Neural cell (in vitro differentiated cells): ENCODE results near the gene PXDN. TPM values are rescaled to one million over a fixed set of nuclear protein-coding genes. Genes with fewer than 3 reads are reported as not detected.

Experiments used
- H2AFZ ChIP-seq: fragments of 200-600, 300-800 bp; sonication (generic), shearing (Covaris generic); 2 replicates; pipeline ENCODE4 v1.6.0; 2014; ENCODE audit warnings: low read depth, mild to moderate bottlenecking, antibody characterized with exemption, low read length, moderate library complexity
- H3F3A ChIP-seq: fragments of 200-600 bp; shearing (Covaris generic); 2 replicates; pipeline ENCODE4 v1.6.1; 2016; ENCODE audit warnings: mild to moderate bottlenecking, moderate library complexity, mixed read lengths, antibody characterized with exemption, low read length; ENCODE audit not compliant: insufficient read depth, poor library complexity, severe bottlenecking
- H3K27ac ChIP-seq: fragments of 200-600, 300-800 bp; sonication (generic), shearing (Covaris generic); 2 replicates; pipeline ENCODE4 v1.5.1; 2014; ENCODE audit warnings: mild to moderate bottlenecking, low read length, moderate library complexity
- H3K27me3 ChIP-seq: fragments of 300-800, 200-600 bp; sonication (generic), shearing (Covaris generic); 2 replicates; pipeline ENCODE4 v1.6.0; 2014; ENCODE audit warnings: mild to moderate bottlenecking, low read depth, low read length, moderate library complexity; ENCODE audit not compliant: insufficient read depth
- H3K36me3 ChIP-seq: fragments of 300-800, 200-600 bp; sonication (generic), shearing (Covaris generic); 2 replicates; pipeline ENCODE4 v1.5.1; 2014; ENCODE audit warnings: mild to moderate bottlenecking, antibody characterized with exemption, low read length, moderate library complexity; ENCODE audit not compliant: insufficient read depth
- H3K4me2 ChIP-seq: fragments of 300-800, 200-600 bp; sonication (generic), shearing (Covaris generic); 2 replicates; pipeline ENCODE4 v1.6.0; 2014; ENCODE audit warnings: mild to moderate bottlenecking, low read length
- H3K4me3 ChIP-seq: fragments of 300-800, 200-600 bp; sonication (generic), shearing (Covaris generic); 2 replicates; pipeline ENCODE4 v1.5.1; 2014; ENCODE audit warnings: mild to moderate bottlenecking, low read length, moderate library complexity
- H3K79me2 ChIP-seq: fragments of 200-600 bp; shearing (Covaris generic); replicated peaks from 2 replicates; pipeline ENCODE4 v1.6.0; 2014; ENCODE audit warnings: mild to moderate bottlenecking, low read length, moderate library complexity; ENCODE audit not compliant: insufficient read depth
- H3K9ac ChIP-seq: fragments of 300-800, 200-600 bp; sonication (generic), shearing (Covaris generic); 2 replicates; pipeline ENCODE4 v1.6.1; 2016; ENCODE audit warnings: mild to moderate bottlenecking, low read length, mixed read lengths
- H3K9me2 ChIP-seq: fragments of 200-600 bp; shearing (Covaris generic); 2 replicates; pipeline ENCODE4 v1.6.1; 2016; ENCODE audit warnings: mild to moderate bottlenecking, low read length, mixed read lengths; ENCODE audit not compliant: insufficient read depth
- H3K9me3 ChIP-seq: fragments of 200-600, 300-800 bp; sonication (generic), shearing (Covaris generic); 2 replicates; pipeline ENCODE4 v1.6.1; 2016; ENCODE audit warnings: mild to moderate bottlenecking, mixed run types, low read length, moderate library complexity, mixed read lengths
- H4K20me1 ChIP-seq: fragments of 200-600 bp; shearing (Covaris generic); 2 replicates; pipeline ENCODE4 v1.6.1; 2016; ENCODE audit warnings: mild to moderate bottlenecking, mixed run types; ENCODE audit not compliant: insufficient read depth
- EP300 ChIP-seq: fragments of 450-650 bp; conservative IDR thresholded peaks from 2 replicates; pipeline ENCODE4 v1.6.1; 2014; ENCODE audit warnings: antibody characterized with exemption, mild to moderate bottlenecking, moderate library complexity; ENCODE audit not compliant: poor library complexity, severe bottlenecking
- EZH2 ChIP-seq: fragments of 200-600, 300-800 bp; shearing (Covaris generic), sonication (generic); IDR thresholded peaks from 2 replicates; pipeline ENCODE4 v1.6.1; 2014; ENCODE audit warnings: antibody characterized with exemption, low read length, borderline replicate concordance, mild to moderate bottlenecking; ENCODE audit not compliant: insufficient read depth, poor library complexity, severe bottlenecking
- MXI1 ChIP-seq: fragments of 450-650 bp; conservative IDR thresholded peaks from 2 replicates; pipeline ENCODE4 v1.6.1; 2014; ENCODE audit warnings: antibody characterized with exemption, mild to moderate bottlenecking; ENCODE audit not compliant: poor library complexity, severe bottlenecking
- POLR2AphosphoS5 ChIP-seq: IDR thresholded peaks from 2 replicates; pipeline ENCODE4 v1.6.1; 2012
- RAD21 ChIP-seq: fragments of 450-650 bp; conservative IDR thresholded peaks from 2 replicates; pipeline ENCODE4 v1.6.1; 2014; ENCODE audit warnings: antibody characterized with exemption, mild to moderate bottlenecking, moderate library complexity
- SMC3 ChIP-seq: fragments of 450-650 bp; conservative IDR thresholded peaks from 2 replicates; pipeline ENCODE4 v1.6.1; 2014; ENCODE audit warnings: antibody characterized with exemption, mild to moderate bottlenecking, moderate library complexity; ENCODE audit not compliant: poor library complexity
- TAF1 ChIP-seq: IDR thresholded peaks from 2 replicates; pipeline ENCODE4 v1.6.1; 2012; ENCODE audit warnings: low read depth
- polyA plus RNA-seq: library from polyadenylated mRNA; depleted of rRNA; stranded (reverse); fragments of >200 nt; gene quantifications from 2 replicates; pipeline ENCODE4 v1.2.3, GENCODE V29; 2014
- TF ChIP-seq, protein P1 (sequence below): fragments of 450-650 bp; IDR thresholded peaks from 2 replicates; pipeline ENCODE4 v1.5.1; 2014; ENCODE audit warnings: antibody characterized with exemption, mild to moderate bottlenecking, moderate library complexity; ENCODE audit not compliant: poor library complexity, severe bottlenecking
- TF ChIP-seq, protein P2 (sequence below): IDR thresholded peaks from 2 replicates; pipeline ENCODE4 v1.6.1; 2012; ENCODE audit warnings: borderline replicate concordance

The PXDN gene
- polyA plus RNA-seq, 1 donor from 2014 or later = 181 TPM

DNA sequence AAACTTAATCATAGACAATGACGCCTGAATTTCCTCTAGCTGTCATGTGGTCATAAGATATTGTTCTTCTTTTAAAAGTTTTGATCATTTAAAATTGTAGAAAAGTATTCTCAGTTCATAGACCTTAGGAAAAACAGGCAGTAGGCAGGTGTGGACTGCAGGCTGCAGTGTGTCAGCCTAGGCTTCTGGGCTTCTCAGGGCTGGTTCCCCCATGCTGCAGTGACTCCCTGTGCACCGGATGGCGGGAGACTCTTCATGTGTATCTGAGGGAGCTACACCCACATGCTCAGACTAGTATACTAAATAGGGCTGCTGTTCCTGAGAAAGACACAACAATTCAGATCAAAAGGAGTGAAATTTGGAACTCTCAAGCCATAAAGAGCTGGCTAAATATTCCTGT, 72.4 kb downstream of the PXDN start:
- H3K9ac ChIP-seq = no peak overlapping the region
- H3K27ac ChIP-seq = no peak overlapping the region
- no peak overlapping the region for H3K4me2 ChIP-seq
- no peak for TF ChIP-seq POLR2AphosphoS5
- TF ChIP-seq TAF1 = no peak
- no peak for TF ChIP-seq EZH2
- no peak for TF ChIP-seq EP300
- TF ChIP-seq SMC3 = no peak
- TF ChIP-seq, protein P1, sequence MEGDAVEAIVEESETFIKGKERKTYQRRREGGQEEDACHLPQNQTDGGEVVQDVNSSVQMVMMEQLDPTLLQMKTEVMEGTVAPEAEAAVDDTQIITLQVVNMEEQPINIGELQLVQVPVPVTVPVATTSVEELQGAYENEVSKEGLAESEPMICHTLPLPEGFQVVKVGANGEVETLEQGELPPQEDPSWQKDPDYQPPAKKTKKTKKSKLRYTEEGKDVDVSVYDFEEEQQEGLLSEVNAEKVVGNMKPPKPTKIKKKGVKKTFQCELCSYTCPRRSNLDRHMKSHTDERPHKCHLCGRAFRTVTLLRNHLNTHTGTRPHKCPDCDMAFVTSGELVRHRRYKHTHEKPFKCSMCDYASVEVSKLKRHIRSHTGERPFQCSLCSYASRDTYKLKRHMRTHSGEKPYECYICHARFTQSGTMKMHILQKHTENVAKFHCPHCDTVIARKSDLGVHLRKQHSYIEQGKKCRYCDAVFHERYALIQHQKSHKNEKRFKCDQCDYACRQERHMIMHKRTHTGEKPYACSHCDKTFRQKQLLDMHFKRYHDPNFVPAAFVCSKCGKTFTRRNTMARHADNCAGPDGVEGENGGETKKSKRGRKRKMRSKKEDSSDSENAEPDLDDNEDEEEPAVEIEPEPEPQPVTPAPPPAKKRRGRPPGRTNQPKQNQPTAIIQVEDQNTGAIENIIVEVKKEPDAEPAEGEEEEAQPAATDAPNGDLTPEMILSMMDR = no peak
- TF ChIP-seq, protein P2, sequence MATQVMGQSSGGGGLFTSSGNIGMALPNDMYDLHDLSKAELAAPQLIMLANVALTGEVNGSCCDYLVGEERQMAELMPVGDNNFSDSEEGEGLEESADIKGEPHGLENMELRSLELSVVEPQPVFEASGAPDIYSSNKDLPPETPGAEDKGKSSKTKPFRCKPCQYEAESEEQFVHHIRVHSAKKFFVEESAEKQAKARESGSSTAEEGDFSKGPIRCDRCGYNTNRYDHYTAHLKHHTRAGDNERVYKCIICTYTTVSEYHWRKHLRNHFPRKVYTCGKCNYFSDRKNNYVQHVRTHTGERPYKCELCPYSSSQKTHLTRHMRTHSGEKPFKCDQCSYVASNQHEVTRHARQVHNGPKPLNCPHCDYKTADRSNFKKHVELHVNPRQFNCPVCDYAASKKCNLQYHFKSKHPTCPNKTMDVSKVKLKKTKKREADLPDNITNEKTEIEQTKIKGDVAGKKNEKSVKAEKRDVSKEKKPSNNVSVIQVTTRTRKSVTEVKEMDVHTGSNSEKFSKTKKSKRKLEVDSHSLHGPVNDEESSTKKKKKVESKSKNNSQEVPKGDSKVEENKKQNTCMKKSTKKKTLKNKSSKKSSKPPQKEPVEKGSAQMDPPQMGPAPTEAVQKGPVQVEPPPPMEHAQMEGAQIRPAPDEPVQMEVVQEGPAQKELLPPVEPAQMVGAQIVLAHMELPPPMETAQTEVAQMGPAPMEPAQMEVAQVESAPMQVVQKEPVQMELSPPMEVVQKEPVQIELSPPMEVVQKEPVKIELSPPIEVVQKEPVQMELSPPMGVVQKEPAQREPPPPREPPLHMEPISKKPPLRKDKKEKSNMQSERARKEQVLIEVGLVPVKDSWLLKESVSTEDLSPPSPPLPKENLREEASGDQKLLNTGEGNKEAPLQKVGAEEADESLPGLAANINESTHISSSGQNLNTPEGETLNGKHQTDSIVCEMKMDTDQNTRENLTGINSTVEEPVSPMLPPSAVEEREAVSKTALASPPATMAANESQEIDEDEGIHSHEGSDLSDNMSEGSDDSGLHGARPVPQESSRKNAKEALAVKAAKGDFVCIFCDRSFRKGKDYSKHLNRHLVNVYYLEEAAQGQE = no peak
- TF ChIP-seq MXI1 = no peak
- TF ChIP-seq RAD21 = no peak
- no peak overlapping the region for H2AFZ ChIP-seq
- no peaks in the 10 kb centered on the region for H3K27me3 ChIP-seq
- H3K36me3 ChIP-seq = no peaks in the 10 kb centered on the region
- H3K79me2 ChIP-seq = no peaks in the 10 kb centered on the region
- no peaks in the 10 kb centered on the region for H3K9me2 ChIP-seq
- no peak overlapping the region for H3K4me3 ChIP-seq
- no peaks in the 10 kb centered on the region for H3K9me3 ChIP-seq
- H4K20me1 ChIP-seq = no peaks in the 10 kb centered on the region
- no peaks in the 10 kb centered on the region for H3F3A ChIP-seq

DNA sequence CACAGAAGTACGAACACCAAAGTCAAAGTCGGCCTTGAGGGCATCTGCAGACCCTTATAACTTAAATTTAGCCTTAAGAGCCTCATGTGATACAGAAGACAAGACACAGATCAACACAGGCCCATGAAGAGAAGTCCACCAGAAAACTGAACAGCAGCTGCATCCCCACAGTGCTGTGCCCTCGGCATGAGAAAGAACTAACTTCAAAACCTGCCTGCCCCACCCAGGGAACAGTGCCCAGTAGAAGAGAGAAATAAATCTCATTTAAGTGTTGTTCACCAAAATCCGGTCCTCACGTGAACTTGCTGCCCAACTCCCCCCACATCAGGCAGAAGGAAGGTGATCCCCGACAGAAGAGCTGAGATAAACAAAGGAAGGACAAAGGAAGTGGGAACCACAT, 73.7 kb downstream of the PXDN start:
- H3K79me2 ChIP-seq = no peaks in the 10 kb centered on the region
- no peaks in the 10 kb centered on the region for H4K20me1 ChIP-seq
- no peaks in the 10 kb centered on the region for H3K36me3 ChIP-seq
- H3K27me3 ChIP-seq = no peaks in the 10 kb centered on the region
- H3K27ac ChIP-seq = no peak overlapping the region
- TF ChIP-seq, protein P1 = no peak
- no peak for TF ChIP-seq EP300
- TF ChIP-seq, protein P2 = no peak
- TF ChIP-seq SMC3 = no peak
- no peak for TF ChIP-seq POLR2AphosphoS5
- no peak for TF ChIP-seq TAF1
- no peak for TF ChIP-seq EZH2
- no peak overlapping the region for H2AFZ ChIP-seq
- H3K9ac ChIP-seq = no peak overlapping the region
- H3K4me2 ChIP-seq = no peak overlapping the region
- no peaks in the 10 kb centered on the region for H3K9me2 ChIP-seq
- no peaks in the 10 kb centered on the region for H3K9me3 ChIP-seq
- H3K4me3 ChIP-seq = no peak overlapping the region
- H3F3A ChIP-seq = no peaks in the 10 kb centered on the region
